ENCODE measurements around the gene BGLAP. TPM values are rescaled to one million over a fixed set of nuclear protein-coding genes. Genes with fewer than 3 reads are reported as not detected.

Gene BGLAP
- total RNA-seq, 1 experiment from 2014 or later: 2.3 TPM

DNA sequence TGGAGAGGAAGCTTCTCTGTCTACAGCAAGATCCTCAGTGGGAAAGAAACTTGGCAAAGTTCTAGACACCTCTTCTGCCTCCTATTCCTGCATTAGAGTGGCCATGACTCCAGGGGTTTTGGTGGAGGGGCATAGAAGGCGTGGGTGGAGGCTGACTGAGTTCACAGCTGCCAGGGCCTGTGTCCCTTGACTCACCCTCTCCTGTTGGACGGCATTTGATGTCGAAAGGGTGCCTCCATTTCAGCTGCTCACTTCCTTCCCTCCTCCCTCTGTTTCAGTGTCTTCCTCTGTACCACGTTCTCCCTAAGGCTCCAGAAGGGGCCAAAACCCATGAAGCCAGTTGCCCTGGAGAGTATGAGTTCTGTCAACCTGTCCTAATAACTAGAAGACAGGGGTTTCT is 42.8 kb downstream of the BGLAP start:
- no peak for ATAC-seq

GRCh38 chr1:156285437-156285836 is 43.5 kb downstream of the BGLAP start:
- POLR2A ChIA-PET: no interaction called here
- DNase-seq (ENCODE audit: low spot score) (no peak), ATAC-seq (no peak)
- Mint-ChIP-seq H3K9me3 (no peaks in the 10 kb centered on the region), H3K4me3 (no peak overlapping the region), H3K27me3 (ENCODE audit: low read depth) (no peaks in the 10 kb centered on the region), H3K27ac (no peak overlapping the region), H3K36me3 (no peaks in the 10 kb centered on the region), H3K4me1 (peaks cover 24% of the 10 kb centered on the region)
- CTCF ChIA-PET: no interaction called here
- no peak for TF ChIP-seq AR (CRISPR knock-in tag; IDR thresholded peaks at IDR 0.05)
- no peak for TF ChIP-seq NR1H2 (CRISPR knock-in tag; IDR thresholded peaks at IDR 0.05)
- no peak for TF ChIP-seq ZNF232 (CRISPR knock-in tag; IDR thresholded peaks at IDR 0.05)
- TF ChIP-seq ZBTB21 (CRISPR knock-in tag; IDR thresholded peaks at IDR 0.05; ENCODE audit: borderline replicate concordance): no peak

More for the DNA sequence above, 42.8 kb downstream of the BGLAP start:
- no peak for DNase-seq (ENCODE audit: low spot score)
- no peaks in the 10 kb centered on the region for H3K9me3 Mint-ChIP-seq
- no peaks in the 10 kb centered on the region for H3K36me3 Mint-ChIP-seq
- POLR2A ChIA-PET: no interaction called here
- no peaks in the 10 kb centered on the region for H3K27me3 Mint-ChIP-seq (ENCODE audit: low read depth)
- no peak for TF ChIP-seq ESRRA (CRISPR knock-in tag; IDR thresholded peaks at IDR 0.05; ENCODE audit: borderline replicate concordance)
- TF ChIP-seq OVOL2 (CRISPR knock-in tag; IDR thresholded peaks at IDR 0.05; ENCODE audit: borderline replicate concordance): no peak
- TF ChIP-seq TCF7 (CRISPR knock-in tag; IDR thresholded peaks at IDR 0.05; ENCODE audit: low read depth): no peak
- TF ChIP-seq ETV6 (CRISPR knock-in tag; IDR thresholded peaks at IDR 0.05): no peak
- TF ChIP-seq, protein P1, sequence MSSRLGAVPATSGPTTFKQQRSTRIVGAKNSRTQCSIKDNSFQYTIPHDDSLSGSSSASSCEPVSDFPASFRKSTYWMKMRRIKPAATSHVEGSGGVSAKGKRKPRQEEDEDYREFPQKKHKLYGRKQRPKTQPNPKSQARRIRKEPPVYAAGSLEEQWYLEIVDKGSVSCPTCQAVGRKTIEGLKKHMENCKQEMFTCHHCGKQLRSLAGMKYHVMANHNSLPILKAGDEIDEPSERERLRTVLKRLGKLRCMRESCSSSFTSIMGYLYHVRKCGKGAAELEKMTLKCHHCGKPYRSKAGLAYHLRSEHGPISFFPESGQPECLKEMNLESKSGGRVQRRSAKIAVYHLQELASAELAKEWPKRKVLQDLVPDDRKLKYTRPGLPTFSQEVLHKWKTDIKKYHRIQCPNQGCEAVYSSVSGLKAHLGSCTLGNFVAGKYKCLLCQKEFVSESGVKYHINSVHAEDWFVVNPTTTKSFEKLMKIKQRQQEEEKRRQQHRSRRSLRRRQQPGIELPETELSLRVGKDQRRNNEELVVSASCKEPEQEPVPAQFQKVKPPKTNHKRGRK (CRISPR knock-in tag; IDR thresholded peaks at IDR 0.05; ENCODE audit: borderline replicate concordance): no peak
- no peak for TF ChIP-seq NR3C1 (CRISPR knock-in tag; conservative IDR thresholded peaks at IDR 0.05; ENCODE audit: low read depth)
- no peak for TF ChIP-seq E2F5 (CRISPR knock-in tag; IDR thresholded peaks at IDR 0.05)
- TF ChIP-seq, protein P2, sequence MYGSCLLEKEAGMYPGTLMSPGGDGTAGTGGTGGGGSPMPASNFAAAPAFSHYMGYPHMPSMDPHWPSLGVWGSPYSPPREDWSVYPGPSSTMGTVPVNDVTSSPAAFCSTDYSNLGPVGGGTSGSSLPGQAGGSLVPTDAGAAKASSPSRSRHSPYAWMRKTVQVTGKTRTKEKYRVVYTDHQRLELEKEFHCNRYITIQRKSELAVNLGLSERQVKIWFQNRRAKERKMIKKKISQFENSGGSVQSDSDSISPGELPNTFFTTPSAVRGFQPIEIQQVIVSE (CRISPR knock-in tag; IDR thresholded peaks at IDR 0.05; ENCODE audit: borderline replicate concordance): no peak
- no peak for TF ChIP-seq ATF1 (CRISPR knock-in tag; IDR thresholded peaks at IDR 0.05)
- TF ChIP-seq, protein P3, sequence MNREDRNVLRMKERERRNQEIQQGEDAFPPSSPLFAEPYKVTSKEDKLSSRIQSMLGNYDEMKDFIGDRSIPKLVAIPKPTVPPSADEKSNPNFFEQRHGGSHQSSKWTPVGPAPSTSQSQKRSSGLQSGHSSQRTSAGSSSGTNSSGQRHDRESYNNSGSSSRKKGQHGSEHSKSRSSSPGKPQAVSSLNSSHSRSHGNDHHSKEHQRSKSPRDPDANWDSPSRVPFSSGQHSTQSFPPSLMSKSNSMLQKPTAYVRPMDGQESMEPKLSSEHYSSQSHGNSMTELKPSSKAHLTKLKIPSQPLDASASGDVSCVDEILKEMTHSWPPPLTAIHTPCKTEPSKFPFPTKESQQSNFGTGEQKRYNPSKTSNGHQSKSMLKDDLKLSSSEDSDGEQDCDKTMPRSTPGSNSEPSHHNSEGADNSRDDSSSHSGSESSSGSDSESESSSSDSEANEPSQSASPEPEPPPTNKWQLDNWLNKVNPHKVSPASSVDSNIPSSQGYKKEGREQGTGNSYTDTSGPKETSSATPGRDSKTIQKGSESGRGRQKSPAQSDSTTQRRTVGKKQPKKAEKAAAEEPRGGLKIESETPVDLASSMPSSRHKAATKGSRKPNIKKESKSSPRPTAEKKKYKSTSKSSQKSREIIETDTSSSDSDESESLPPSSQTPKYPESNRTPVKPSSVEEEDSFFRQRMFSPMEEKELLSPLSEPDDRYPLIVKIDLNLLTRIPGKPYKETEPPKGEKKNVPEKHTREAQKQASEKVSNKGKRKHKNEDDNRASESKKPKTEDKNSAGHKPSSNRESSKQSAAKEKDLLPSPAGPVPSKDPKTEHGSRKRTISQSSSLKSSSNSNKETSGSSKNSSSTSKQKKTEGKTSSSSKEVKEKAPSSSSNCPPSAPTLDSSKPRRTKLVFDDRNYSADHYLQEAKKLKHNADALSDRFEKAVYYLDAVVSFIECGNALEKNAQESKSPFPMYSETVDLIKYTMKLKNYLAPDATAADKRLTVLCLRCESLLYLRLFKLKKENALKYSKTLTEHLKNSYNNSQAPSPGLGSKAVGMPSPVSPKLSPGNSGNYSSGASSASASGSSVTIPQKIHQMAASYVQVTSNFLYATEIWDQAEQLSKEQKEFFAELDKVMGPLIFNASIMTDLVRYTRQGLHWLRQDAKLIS (CRISPR knock-in tag; IDR thresholded peaks at IDR 0.05; ENCODE audit: borderline replicate concordance): no peak
- TF ChIP-seq CREM (CRISPR knock-in tag; IDR thresholded peaks at IDR 0.05): no peak
- TF ChIP-seq, protein P4, sequence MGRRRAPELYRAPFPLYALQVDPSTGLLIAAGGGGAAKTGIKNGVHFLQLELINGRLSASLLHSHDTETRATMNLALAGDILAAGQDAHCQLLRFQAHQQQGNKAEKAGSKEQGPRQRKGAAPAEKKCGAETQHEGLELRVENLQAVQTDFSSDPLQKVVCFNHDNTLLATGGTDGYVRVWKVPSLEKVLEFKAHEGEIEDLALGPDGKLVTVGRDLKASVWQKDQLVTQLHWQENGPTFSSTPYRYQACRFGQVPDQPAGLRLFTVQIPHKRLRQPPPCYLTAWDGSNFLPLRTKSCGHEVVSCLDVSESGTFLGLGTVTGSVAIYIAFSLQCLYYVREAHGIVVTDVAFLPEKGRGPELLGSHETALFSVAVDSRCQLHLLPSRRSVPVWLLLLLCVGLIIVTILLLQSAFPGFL (CRISPR knock-in tag; IDR thresholded peaks at IDR 0.05; ENCODE audit: borderline replicate concordance): no peak
- TF ChIP-seq ZNF263 (CRISPR knock-in tag; IDR thresholded peaks at IDR 0.05; ENCODE audit: low read depth): no peak
- no peak for TF ChIP-seq RELA (CRISPR knock-in tag; IDR thresholded peaks at IDR 0.05; ENCODE audit: borderline replicate concordance)
- no peak for TF ChIP-seq MLX (CRISPR knock-in tag; IDR thresholded peaks at IDR 0.05)
- no peak for TF ChIP-seq MXD4 (CRISPR knock-in tag; IDR thresholded peaks at IDR 0.05; ENCODE audit: borderline replicate concordance)
- H3K4me3 Mint-ChIP-seq: peak overlapping the region; percentile 97; the same call in 1 of the 2 replicates
- H3K27ac Mint-ChIP-seq: no peak overlapping the region
- CTCF ChIA-PET: no interaction called here
- H3K4me1 Mint-ChIP-seq: peaks cover 24% of the 10 kb centered on the region

All from WTC11 (cell line).